Memory B cell (primary cell): ENCODE data around the gene GPC2.
"Not testable (repeated sequence)": the region's sequence is repeated elsewhere in the genome, so short reads cannot be mapped to it uniquely, and the experiment has no call there.

Experiments
- ATAC-seq: fragments of 150-1000 bp; cut with Tn5 transposase; 2 replicates; pipeline ENCODE4 v1.10.0; 2021; ENCODE audit warnings: low read depth, mild to moderate bottlenecking, moderate library complexity
- DNase-seq, 2 donors: peaks; one replicate each; pipeline ENCODE4 v3.0.0; 2022; ENCODE audit warnings: low spot score in 2 of 2
- H3K27ac Mint-ChIP-seq: one replicate; pipeline ENCODE4 v1.8.0; 2022; ENCODE audit warnings: mild to moderate bottlenecking, moderate library complexity, mixed read lengths
- H3K27me3 Mint-ChIP-seq: one replicate; pipeline ENCODE4 v1.8.0; 2022; ENCODE audit warnings: mixed read lengths
- H3K36me3 Mint-ChIP-seq: one replicate; pipeline ENCODE4 v1.8.0; 2022; ENCODE audit warnings: mild to moderate bottlenecking, mixed read lengths
- H3K4me1 Mint-ChIP-seq: one replicate; pipeline ENCODE4 v1.8.0; 2022; ENCODE audit warnings: mixed read lengths
- H3K4me3 Mint-ChIP-seq: one replicate; pipeline ENCODE4 v1.8.0; 2022; ENCODE audit warnings: mild to moderate bottlenecking, moderate library complexity, mixed read lengths
- H3K9me3 Mint-ChIP-seq: one replicate; pipeline ENCODE4 v1.8.0; 2022; ENCODE audit warnings: mixed read lengths

GPC2 gene, protein sequence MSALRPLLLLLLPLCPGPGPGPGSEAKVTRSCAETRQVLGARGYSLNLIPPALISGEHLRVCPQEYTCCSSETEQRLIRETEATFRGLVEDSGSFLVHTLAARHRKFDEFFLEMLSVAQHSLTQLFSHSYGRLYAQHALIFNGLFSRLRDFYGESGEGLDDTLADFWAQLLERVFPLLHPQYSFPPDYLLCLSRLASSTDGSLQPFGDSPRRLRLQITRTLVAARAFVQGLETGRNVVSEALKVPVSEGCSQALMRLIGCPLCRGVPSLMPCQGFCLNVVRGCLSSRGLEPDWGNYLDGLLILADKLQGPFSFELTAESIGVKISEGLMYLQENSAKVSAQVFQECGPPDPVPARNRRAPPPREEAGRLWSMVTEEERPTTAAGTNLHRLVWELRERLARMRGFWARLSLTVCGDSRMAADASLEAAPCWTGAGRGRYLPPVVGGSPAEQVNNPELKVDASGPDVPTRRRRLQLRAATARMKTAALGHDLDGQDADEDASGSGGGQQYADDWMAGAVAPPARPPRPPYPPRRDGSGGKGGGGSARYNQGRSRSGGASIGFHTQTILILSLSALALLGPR

DNA sequence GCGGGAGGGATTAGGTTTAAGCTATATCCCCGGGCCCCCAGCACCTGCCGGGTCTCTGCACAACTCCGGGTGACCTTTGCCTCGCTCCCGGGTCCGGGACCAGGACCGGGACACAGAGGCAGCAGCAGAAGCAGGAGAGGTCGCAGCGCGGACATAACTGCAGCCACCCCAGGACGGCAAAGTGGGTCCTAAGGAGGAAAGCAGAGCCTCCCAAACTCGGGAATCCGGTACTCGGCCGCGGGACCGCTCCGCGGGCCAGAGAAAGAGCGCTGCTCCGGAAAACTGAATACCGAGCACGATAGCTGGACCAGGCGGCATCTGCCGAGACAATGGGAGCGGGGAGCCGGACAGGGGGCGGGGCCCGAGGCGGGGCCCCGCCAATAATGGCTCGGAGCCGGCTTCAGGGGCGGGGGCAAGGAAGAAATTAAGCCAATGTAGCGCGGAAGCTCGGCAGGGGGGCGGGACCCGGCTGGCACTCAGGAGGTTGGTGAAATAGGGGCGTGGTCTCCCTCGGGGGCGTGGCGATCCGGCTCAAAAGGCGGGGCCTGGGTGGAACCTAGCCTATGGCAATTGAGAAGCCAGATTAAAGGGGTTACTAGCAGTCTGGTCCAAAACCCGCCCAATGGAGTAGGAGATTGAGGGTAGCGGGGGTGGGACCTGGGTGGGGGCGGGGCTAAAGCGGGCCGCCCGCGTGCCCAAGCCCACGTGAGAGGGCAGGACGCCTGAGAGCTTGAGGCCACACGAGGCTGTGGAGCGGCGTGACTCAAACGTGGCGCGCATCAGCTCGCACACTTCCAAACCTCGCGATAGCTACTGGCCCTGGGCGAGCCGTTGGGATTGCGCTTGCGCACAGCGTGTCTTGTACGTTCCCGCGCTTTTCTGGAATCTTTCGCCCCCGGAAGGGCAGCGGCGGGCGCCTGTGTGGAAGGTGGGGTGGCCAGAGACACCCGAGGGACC lies at the start of gene GPC2, which contains the start of gene STAG3:
Gene GPC2, minus strand, starts transcription at position 337 of the 957 bp plus-strand sequence. Its CDS starts 182 bp downstream, at position 155.
Gene STAG3, plus strand, starts transcription at position 874 of the 957 bp plus-strand sequence. CDS start 2,639 bp downstream, outside the sequence.
- H3K27me3 Mint-ChIP-seq: peaks cover 10% of the 10 kb centered on the region
- peaks cover 2% of the 10 kb centered on the region for H3K36me3 Mint-ChIP-seq
- peaks cover 16% of the 10 kb centered on the region for H3K4me1 Mint-ChIP-seq
- no peaks in the 10 kb centered on the region for H3K9me3 Mint-ChIP-seq
- peak; percentile 96 to 98 for DNase-seq
- H3K27ac Mint-ChIP-seq: no peak within 1 kb of the TSS
- peak; percentile 92 for ATAC-seq
- peak within 1 kb of the TSS; percentile 70 for H3K4me3 Mint-ChIP-seq

DNA sequence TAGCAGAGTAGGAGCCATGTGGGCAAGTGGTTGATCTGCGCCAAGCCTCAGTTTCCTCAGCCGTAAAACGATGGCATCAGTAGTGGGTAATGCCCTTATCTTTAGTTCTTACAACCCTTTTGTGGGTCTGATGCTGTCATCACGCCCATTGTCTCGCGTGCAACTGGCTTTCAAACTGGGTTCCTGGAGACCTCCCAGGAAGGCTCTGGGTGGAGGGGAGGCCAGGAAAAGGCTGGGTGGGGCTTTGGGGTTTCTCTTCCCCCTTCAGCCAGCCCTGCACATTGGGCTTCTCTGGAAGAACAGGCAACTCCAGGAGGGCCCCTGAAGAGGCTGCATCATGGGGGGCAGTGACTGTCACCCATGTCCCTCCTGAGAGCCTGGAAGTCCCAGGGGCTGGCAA lies 47.7 kb upstream of the GPC2 start:
- H3K27ac Mint-ChIP-seq: not testable (repeated sequence)

DNA sequence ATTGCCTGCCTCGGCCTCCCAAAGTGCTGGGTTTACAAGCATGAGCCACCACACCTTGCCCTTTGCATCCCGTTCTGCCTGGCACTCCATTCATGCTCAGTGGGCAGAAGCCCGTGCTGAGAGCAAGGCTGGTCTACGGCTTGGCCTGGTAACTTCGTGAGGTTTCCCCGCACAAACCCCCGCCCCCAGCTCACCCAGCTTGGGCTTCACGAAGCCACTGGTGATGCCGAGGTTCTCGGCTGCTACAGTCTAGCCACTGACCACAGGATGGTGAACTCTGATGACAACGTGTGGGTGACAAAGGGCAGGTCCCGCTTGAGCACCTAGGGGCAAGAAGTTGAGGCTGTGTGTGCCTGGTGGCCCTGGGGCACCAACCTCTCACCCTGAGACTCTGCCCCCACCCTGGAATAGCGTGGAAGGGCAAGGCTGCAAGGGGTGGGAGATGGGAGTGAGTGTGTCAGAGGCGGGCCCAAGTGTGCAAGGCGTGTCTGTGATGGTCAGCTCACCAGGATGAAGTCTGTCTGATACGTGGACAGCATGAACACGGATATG lies 46.3 kb upstream of the GPC2 start:
- H3K4me1 Mint-ChIP-seq: peaks cover 40% of the 10 kb centered on the region
- peak overlapping the region; percentile 99 for H3K27ac Mint-ChIP-seq
- H3K27me3 Mint-ChIP-seq, ATAC-seq, H3K4me3 Mint-ChIP-seq, H3K9me3 Mint-ChIP-seq, DNase-seq: not testable (repeated sequence)
- H3K36me3 Mint-ChIP-seq: peaks cover 11% of the 10 kb centered on the region

More for the DNA sequence above, 47.7 kb upstream of the GPC2 start:
- not testable (repeated sequence) for ATAC-seq, H3K9me3 Mint-ChIP-seq, H3K4me3 Mint-ChIP-seq, H3K27me3 Mint-ChIP-seq, DNase-seq
- Mint-ChIP-seq H3K36me3 (peaks cover 11% of the 10 kb centered on the region), H3K4me1 (peaks cover 30% of the 10 kb centered on the region)

DNA sequence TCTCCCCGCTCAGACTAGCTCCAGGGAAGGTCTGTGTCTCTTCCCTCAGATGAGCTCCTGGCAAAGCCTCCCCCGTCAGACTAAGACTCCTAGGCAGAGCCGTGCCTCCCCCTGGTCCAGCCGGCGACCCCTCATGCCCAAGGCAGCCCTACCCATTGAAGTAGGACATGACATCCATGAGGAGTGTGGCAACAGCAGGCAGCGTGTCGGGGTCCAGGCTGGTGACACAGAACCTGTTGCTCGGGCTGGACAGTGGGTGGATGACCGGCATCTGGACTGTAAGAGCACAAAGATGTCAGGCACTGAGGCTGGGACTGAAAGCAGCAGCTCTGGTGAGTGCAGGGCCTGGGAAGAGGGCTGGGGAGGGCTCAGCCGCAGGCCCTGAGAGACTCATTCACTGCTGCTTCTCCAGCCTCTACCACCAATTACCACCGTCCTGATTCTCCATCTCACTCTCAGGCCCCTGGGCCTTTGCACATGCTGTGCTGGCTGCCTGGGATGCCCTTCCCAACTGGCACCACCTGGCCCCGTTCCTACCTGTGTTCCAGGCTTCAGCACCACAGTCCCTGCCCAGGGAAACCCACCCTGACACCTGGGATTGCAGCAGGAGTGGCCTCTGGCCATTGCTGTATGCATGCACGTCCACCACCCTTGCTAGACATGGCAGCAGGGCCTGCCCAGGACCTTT lies 45.4 kb upstream of the GPC2 start:
- Mint-ChIP-seq H3K36me3 (peaks cover 11% of the 10 kb centered on the region), H3K27me3 (no peaks in the 10 kb centered on the region), H3K27ac (peak overlapping the region; percentile 99), H3K4me1 (peaks cover 40% of the 10 kb centered on the region), H3K9me3 (no peaks in the 10 kb centered on the region), H3K4me3 (peak overlapping the region; percentile 93)
- ATAC-seq (no peak), DNase-seq (no peak)

DNA sequence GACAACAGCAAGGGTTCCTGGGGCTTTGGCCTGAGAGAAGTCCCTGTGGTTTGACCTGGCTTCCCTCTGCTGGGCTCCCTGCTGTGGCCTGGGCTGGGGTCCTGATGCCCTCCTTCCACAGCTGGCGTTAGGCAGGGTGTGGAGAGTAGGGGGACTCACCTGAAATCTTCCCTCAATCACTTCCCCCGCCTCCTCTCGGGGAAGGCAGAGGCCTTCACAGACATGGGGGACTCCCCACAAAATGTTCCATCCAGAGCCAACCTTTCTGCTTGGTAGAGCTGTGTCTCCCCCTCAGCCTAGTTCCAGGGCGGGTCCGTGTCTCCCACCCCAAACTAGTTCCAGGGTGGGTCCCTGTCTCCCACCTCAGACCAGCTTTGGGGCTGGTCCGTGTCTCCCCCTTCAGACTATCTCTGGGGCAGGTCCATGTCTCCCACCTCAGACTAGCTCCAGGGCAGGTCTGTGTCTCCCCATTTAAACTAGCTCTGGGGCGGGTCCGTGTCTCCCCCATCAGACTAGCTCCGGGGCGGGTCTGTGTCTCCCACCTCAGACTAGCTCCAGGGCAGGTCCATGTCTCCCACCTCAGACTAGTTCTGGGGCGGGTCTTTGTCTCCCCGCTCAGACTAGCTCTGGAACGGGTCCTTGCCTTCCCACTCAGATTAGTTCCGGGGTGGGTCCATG lies 44.7 kb upstream of the GPC2 start:
- peak overlapping the region; percentile 93 for H3K4me3 Mint-ChIP-seq
- ATAC-seq: no peak
- peak overlapping the region; percentile 99 for H3K27ac Mint-ChIP-seq
- H3K4me1 Mint-ChIP-seq: peaks cover 45% of the 10 kb centered on the region
- DNase-seq: no peak
- H3K9me3 Mint-ChIP-seq: no peaks in the 10 kb centered on the region
- no peaks in the 10 kb centered on the region for H3K27me3 Mint-ChIP-seq
- peaks cover 11% of the 10 kb centered on the region for H3K36me3 Mint-ChIP-seq

DNA sequence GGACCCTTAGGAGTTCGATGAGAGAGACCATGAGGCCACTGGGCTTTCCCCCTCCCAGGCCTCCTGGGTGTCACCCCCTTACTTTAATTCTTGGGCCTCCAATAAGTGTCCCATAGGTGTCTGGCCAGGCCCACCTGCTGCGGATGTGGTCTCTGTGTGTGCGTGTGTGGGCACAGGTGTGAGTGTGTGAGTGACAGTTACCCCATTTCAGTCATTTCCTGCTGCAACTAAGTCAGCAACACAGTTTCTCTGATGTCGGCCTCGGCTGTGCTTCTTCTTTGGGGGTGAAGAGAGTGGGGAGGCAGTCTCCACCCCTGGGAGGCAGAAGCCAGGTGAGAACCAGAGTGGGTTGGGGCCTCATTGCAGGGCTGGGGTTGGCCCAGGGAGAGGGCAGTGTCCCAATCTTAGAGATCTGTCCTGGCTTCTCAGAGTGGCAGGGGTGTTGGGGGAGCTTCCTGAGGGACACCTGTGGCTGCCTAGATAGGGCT lies 44.1 kb upstream of the GPC2 start:
- DNase-seq (peak; percentile 62 to 68), ATAC-seq (peak; percentile 71)
- Mint-ChIP-seq H3K27ac (peak overlapping the region; percentile 99), H3K36me3 (peaks cover 11% of the 10 kb centered on the region), H3K4me1 (peaks cover 44% of the 10 kb centered on the region), H3K9me3 (no peaks in the 10 kb centered on the region), H3K27me3 (no peaks in the 10 kb centered on the region), H3K4me3 (peak overlapping the region; percentile 93)

DNA sequence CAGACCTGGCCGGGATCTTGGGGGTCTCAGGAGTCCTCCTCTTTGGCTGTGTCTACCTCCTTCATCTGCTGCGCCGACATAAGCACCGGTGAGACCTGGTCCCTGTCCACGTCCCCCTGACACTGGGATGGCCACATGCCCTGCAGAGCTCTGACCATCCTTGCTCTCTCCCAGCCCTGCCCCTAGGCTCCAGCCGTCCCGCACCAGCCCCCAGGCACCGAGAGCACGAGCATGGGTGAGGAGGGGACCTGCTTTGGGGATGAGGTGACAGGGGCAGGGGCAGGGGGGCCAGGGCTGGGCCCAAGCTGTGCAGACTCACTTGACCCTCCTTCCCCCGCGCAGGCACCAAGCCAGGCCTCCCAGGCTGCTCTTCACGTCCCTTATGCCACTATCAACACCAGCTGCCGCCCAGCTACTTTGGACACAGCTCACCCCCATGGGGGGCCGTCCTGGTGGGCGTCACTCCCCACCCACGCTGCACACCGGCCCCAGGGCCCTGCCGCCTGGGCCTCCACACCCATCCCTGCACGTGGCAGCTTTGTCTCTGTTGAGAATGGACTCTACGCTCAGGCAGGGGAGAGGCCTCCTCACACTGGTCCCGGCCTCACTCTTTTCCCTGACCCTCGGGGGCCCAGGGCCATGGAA lies 43.5 kb upstream of the GPC2 start:
- H3K27me3 Mint-ChIP-seq: no peaks in the 10 kb centered on the region
- peaks cover 42% of the 10 kb centered on the region for H3K4me1 Mint-ChIP-seq

DNA sequence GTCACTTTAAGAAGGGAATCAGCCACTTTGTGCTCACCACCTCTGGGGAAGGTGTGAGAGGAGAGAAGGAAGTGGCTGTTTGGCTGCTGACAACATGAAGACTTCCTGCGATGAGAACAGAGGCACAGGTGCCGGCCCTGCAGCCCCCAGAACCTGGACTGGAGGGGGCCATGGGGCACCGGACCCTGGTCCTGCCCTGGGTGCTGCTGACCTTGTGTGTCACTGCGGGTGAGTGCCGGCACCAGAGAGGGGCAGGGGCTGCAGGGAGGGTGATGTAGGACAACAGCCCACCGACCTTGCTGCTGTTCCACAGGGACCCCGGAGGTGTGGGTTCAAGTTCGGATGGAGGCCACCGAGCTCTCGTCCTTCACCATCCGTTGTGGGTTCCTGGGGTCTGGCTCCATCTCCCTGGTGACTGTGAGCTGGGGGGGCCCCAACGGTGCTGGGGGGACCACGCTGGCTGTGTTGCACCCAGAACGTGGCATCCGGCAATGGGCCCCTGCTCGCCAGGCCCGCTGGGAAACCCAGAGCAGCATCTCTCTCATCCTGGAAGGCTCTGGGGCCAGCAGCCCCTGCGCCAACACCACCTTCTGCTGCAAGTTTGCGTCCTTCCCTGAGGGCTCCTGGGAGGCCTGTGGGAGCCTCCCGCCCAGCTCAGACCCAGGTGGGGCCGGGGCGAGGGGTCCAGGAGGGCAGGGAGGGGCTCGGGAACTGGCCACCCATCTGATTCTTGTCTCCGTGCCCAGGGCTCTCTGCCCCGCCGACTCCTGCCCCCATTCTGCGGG lies 42.8 kb upstream of the GPC2 start, which contains the start of gene PVRIG:
Gene PVRIG, plus strand, starts transcription at position 149 of the 785 bp plus-strand sequence. Its CDS starts 22 bp downstream, at position 171.
- H3K9me3 Mint-ChIP-seq, H3K27me3 Mint-ChIP-seq: not testable (repeated sequence)
- Mint-ChIP-seq H3K36me3 (peaks cover 11% of the 10 kb centered on the region), H3K27ac (peak within 1 kb of the TSS; percentile 99), H3K4me3 (peak within 1 kb of the TSS; percentile 93), H3K4me1 (peaks cover 45% of the 10 kb centered on the region)
- ATAC-seq: peak; percentile 9
- DNase-seq: peak in 1 of 2 donors; percentile 34

More for the DNA sequence above, 43.5 kb upstream of the GPC2 start:
- Mint-ChIP-seq H3K27ac (peak overlapping the region; percentile 99), H3K9me3 (no peaks in the 10 kb centered on the region), H3K36me3 (peaks cover 11% of the 10 kb centered on the region), H3K4me3 (peak overlapping the region; percentile 93)
- ATAC-seq (no peak), DNase-seq (peak; percentile 13 to 34)

DNA sequence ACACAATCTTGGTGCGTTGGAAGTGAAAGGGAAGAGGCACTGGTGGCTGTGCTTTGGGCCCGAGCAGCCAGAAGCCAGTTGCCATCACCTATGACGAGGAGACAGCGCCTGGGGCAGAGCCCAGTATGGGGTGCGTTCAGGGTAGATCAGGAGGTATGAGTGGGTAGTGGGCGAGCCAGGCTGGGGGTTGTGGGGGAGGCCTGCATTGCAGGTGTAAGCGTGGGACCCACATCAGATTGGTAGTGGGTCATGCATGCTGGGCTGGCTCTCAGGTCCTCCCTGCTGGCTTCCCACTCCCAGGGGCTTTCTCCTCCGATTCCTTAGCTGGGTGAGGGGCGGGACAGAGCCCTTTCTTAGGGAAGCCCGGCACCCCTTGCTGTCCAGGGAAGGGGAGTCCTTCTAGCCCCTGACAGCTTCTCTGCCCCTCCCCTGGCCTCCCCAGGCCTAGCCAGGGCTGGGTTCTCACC lies 42.1 kb upstream of the GPC2 start:
- H3K27me3 Mint-ChIP-seq: no peaks in the 10 kb centered on the region
- H3K9me3 Mint-ChIP-seq: no peaks in the 10 kb centered on the region
- H3K4me1 Mint-ChIP-seq: peaks cover 46% of the 10 kb centered on the region
- peak overlapping the region; percentile 99 for H3K27ac Mint-ChIP-seq
- H3K4me3 Mint-ChIP-seq: peak overlapping the region; percentile 93
- ATAC-seq (no peak), DNase-seq (no peak)
- H3K36me3 Mint-ChIP-seq: peaks cover 11% of the 10 kb centered on the region

DNA sequence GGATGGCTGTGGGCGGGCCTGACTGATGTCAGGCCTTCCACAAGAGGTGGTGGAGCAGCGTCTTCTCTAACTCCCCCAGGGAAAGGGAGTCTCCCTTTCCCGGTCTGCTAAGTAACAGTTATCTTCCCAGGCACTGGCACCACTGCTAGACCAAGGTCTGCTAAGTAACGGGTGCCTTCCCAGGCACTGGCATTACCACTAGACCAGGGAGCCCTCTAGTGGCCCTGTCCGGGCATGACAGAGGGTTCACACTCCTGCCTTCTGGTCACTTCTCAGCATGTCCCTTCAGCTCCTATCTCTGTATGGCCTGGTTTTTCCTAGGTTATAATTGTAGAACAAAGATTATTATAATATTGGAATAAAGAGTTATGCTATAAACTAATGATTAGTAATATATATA lies 40.8 kb upstream of the GPC2 start:
- peak overlapping the region; percentile 92 for H3K4me3 Mint-ChIP-seq
- H3K27me3 Mint-ChIP-seq, H3K9me3 Mint-ChIP-seq: not testable (repeated sequence)
- peak; percentile 70 to 77 for DNase-seq
- H3K27ac Mint-ChIP-seq: peak overlapping the region; percentile 99
- peaks cover 11% of the 10 kb centered on the region for H3K36me3 Mint-ChIP-seq
- ATAC-seq: peak; percentile 1
- peaks cover 49% of the 10 kb centered on the region for H3K4me1 Mint-ChIP-seq

DNA sequence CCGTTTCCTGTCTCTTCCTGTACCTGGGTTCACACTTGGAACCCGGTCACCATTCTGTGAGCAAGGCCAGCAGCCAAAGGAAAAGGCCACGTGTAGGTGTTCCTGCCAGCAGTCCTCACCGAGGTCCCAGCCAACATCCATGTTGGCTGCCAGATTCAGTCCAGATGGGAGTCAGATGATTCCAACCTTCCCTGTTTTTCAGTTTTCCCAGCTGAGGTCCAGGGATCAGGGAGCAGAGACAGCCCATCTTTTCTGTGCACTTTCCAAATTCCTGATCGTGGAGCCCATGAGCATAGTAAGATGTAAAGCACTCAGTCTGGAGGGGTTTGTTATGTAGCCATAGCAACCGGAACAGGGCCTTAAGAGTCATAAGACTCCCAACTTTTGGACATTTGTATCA lies 38.7 kb upstream of the GPC2 start:
- peaks cover 7% of the 10 kb centered on the region for H3K36me3 Mint-ChIP-seq
- no peaks in the 10 kb centered on the region for H3K27me3 Mint-ChIP-seq
- no peak overlapping the region for H3K4me3 Mint-ChIP-seq
- no peaks in the 10 kb centered on the region for H3K9me3 Mint-ChIP-seq
- no peak for ATAC-seq
- DNase-seq: no peak
- H3K4me1 Mint-ChIP-seq: peaks cover 41% of the 10 kb centered on the region
- H3K27ac Mint-ChIP-seq: peak overlapping the region; percentile 99
